H1 (cell line): ENCODE measurements around the gene EYA2. TPM values are rescaled to one million over a fixed set of nuclear protein-coding genes. Genes with fewer than 3 reads are reported as not detected.

ENCODE experiments used
- CTCF ChIA-PET: fragments of 300-600 bp; sonication (Branson Sonifier 250); formaldehyde crosslinking; loops from one replicate; lab custom pipeline; 2021; ENCODE audit not compliant: partially characterized antibody; lab: Charles Lee
- POLR2A ChIA-PET: fragments of 300-600 bp; sonication (Branson Sonifier 250); formaldehyde crosslinking; loops from one replicate; lab custom pipeline; 2021; ENCODE audit warnings: inconsistent platforms; ENCODE audit not compliant: partially characterized antibody; lab: Charles Lee
- DNase-seq, 2 experiments: peaks; one replicate each; pipeline versions ENCODE4 v3.0.0 to v3.0.0-alpha.2; 2010 to 2022; ENCODE audit warnings: low spot score in 2 of 2, low read depth in 1 of 2, mixed read lengths in 1 of 2
- FAIRE-seq: peaks from 2 replicates; lab custom pipeline; 2011; peaks lifted over from hg19 to GRCh38; lab: Jason Lieb, UNC
- H2AFZ ChIP-seq: 2 replicates; pipeline ENCODE4 v1.8.1; 2012; ENCODE audit warnings: low read length, inconsistent platforms
- H2AK5ac ChIP-seq: 2 replicates; pipeline ENCODE4 v1.6.1; 2013; ENCODE audit warnings: low read depth, low read length
- H2BK120ac ChIP-seq: replicated peaks from 2 replicates; pipeline ENCODE3; 2013; ENCODE audit warnings: low read depth, low read length, inconsistent platforms
- H2BK12ac ChIP-seq: 2 replicates; pipeline ENCODE4 v1.6.1; 2013; ENCODE audit warnings: low read depth, low read length
- H2BK15ac ChIP-seq: 2 replicates; pipeline ENCODE4 v1.6.1; 2013; ENCODE audit warnings: low read length
- H2BK20ac ChIP-seq: 2 replicates; pipeline ENCODE4 v1.6.1; 2013; ENCODE audit warnings: low read length
- H2BK5ac ChIP-seq: 2 replicates; pipeline ENCODE4 v1.6.1; 2013; ENCODE audit warnings: low read depth, low read length
- H3K14ac ChIP-seq: 2 replicates; pipeline ENCODE4 v1.6.1; 2013; ENCODE audit warnings: inconsistent platforms; ENCODE audit not compliant: insufficient read length
- H3K18ac ChIP-seq: 2 replicates; pipeline ENCODE4 v1.6.1; 2013; ENCODE audit warnings: low read length; ENCODE audit errors: extremely low read depth
- H3K23ac ChIP-seq: 2 replicates; pipeline ENCODE4 v1.6.1; 2013; ENCODE audit warnings: inconsistent platforms; ENCODE audit not compliant: insufficient read length
- H3K23me2 ChIP-seq: 2 replicates; pipeline ENCODE4 v1.6.1; 2013; ENCODE audit warnings: low read depth, low read length
- H3K27ac ChIP-seq: 2 replicates; pipeline ENCODE4 v1.6.1; 2011; ENCODE audit warnings: low read depth, low read length, inconsistent platforms
- H3K27me3 ChIP-seq, 4 experiments: replicated peaks in 1 of 4; 1 replicate in 1 of 4; 2 replicates in 3 of 4; pipeline versions ENCODE4 v1.6.1 to v1.8.1; 2011 to 2013; ENCODE audit warnings: low read length in 3 of 4, mild to moderate bottlenecking in 3 of 4, inconsistent platforms in 2 of 4, mixed read lengths in 2 of 4, moderate library complexity in 1 of 4; ENCODE audit not compliant: control insufficient read depth in 3 of 4, insufficient read depth in 3 of 4; ENCODE audit errors: extremely low read depth in 1 of 4
- H3K36me3 ChIP-seq, 4 experiments: 2 replicates each; pipeline versions ENCODE4 v1.6.1 to v1.8.1; 2011 to 2013; ENCODE audit warnings: mild to moderate bottlenecking in 4 of 4, low read length in 3 of 4, moderate library complexity in 2 of 4, control low read depth in 1 of 4, inconsistent platforms in 1 of 4; ENCODE audit not compliant: insufficient read depth in 4 of 4, control insufficient read depth in 2 of 4
- H3K4ac ChIP-seq: replicated peaks from 2 replicates; pipeline ENCODE3; 2013; ENCODE audit warnings: low read length, low read depth, mixed read lengths, inconsistent platforms; ENCODE audit not compliant: insufficient read length
- H3K4me1 ChIP-seq, 4 experiments: replicated peaks in 1 of 4; 1 replicate in 1 of 4; 2 replicates in 3 of 4; pipeline versions ENCODE4 v1.6.1 to v1.8.1; 2011 to 2013; ENCODE audit warnings: low read length in 3 of 4, inconsistent platforms in 2 of 4, mixed read lengths in 1 of 4; ENCODE audit not compliant: insufficient read depth in 4 of 4, control insufficient read depth in 3 of 4
- H3K4me2 ChIP-seq, 2 experiments: 2 replicates each; pipeline versions ENCODE4 v1.6.1 to v1.8.1; 2011 to 2013; ENCODE audit warnings: low read depth in 2 of 2, low read length in 2 of 2, control low read depth in 1 of 2, inconsistent platforms in 1 of 2, mild to moderate bottlenecking in 1 of 2; ENCODE audit not compliant: insufficient read depth in 1 of 2
- H3K4me3 ChIP-seq, 4 experiments: fragments of 200-600, 300-600 bp in 1 of 4; sonication (generic), shearing (Covaris generic), sonication (Bioruptor Twin) in 1 of 4; 2 replicates each; pipeline versions ENCODE4 v1.5.1 to v1.8.1; 2011 to 2016; ENCODE audit warnings: low read length in 4 of 4, low read depth in 3 of 4, control low read depth in 2 of 4, inconsistent platforms in 2 of 4, mild to moderate bottlenecking in 2 of 4, mixed read lengths in 1 of 4, moderate library complexity in 1 of 4; ENCODE audit not compliant: insufficient read depth in 2 of 4; ENCODE audit errors: extremely low read depth in 1 of 4
- H3K56ac ChIP-seq: replicated peaks from 2 replicates; pipeline ENCODE3; 2013; ENCODE audit warnings: low read depth, mild to moderate bottlenecking, mixed read lengths, low read length, inconsistent platforms; ENCODE audit not compliant: insufficient read length
- H3K79me1 ChIP-seq: 2 replicates; pipeline ENCODE4 v1.6.1; 2013; ENCODE audit warnings: low read depth, low read length, control low read depth
- H3K79me2 ChIP-seq, 2 experiments: 2 replicates each; pipeline versions ENCODE4 v1.6.1 to v1.8.1; 2012 to 2013; ENCODE audit warnings: low read length in 2 of 2, mild to moderate bottlenecking in 2 of 2, inconsistent platforms in 1 of 2; ENCODE audit not compliant: insufficient read depth in 2 of 2, control insufficient read depth in 1 of 2
- H3K9ac ChIP-seq, 4 experiments: replicated peaks in 1 of 4; 1 replicate in 1 of 4; 2 replicates in 3 of 4; pipeline versions ENCODE4 v1.6.1 to v1.8.1; 2011 to 2013; ENCODE audit warnings: low read depth in 3 of 4, low read length in 3 of 4, control low read depth in 2 of 4, mild to moderate bottlenecking in 2 of 4, moderate library complexity in 2 of 4, inconsistent platforms in 1 of 4; ENCODE audit errors: extremely low read depth in 1 of 4
- H3K9me3 ChIP-seq, 2 experiments: 2 replicates each; pipeline versions ENCODE4 v1.6.1 to v1.8.1; 2012 to 2013; ENCODE audit warnings: mild to moderate bottlenecking in 2 of 2, moderate library complexity in 2 of 2, control low read depth in 1 of 2, inconsistent platforms in 1 of 2, low read depth in 1 of 2, low read length in 1 of 2, mixed read lengths in 1 of 2; ENCODE audit not compliant: insufficient read depth in 2 of 2
- H4K20me1 ChIP-seq, 2 experiments: replicated peaks in 1 of 2; 2 replicates each; pipeline versions ENCODE3 to v1.8.1; 2011 to 2013; ENCODE audit warnings: inconsistent platforms in 2 of 2, low read length in 2 of 2, mild to moderate bottlenecking in 1 of 2; ENCODE audit not compliant: insufficient read depth in 2 of 2, control insufficient read depth in 1 of 2
- H4K5ac ChIP-seq: 2 replicates; pipeline ENCODE4 v1.6.1; 2013; ENCODE audit warnings: low read length, low read depth, mixed read lengths, inconsistent platforms; ENCODE audit not compliant: insufficient read length
- H4K8ac ChIP-seq: 2 replicates; pipeline ENCODE4 v1.8.0; 2013; ENCODE audit warnings: mild to moderate bottlenecking, moderate library complexity, low read length, inconsistent platforms; ENCODE audit not compliant: insufficient read depth; ENCODE audit errors: extremely low read depth
- H4K91ac ChIP-seq: replicated peaks from 2 replicates; pipeline ENCODE3; 2013; ENCODE audit warnings: low read length, mixed read lengths, inconsistent platforms; ENCODE audit not compliant: insufficient read length
- CHD1 ChIP-seq: IDR thresholded peaks from 2 replicates; pipeline ENCODE4 v1.6.1; 2012; ENCODE audit warnings: low read depth, low read length, improper control_type of control experiment
- CREB1 ChIP-seq: IDR thresholded peaks from 2 replicates; pipeline ENCODE4 v1.6.1; 2012; ENCODE audit warnings: inconsistent platforms
- EGR1 ChIP-seq: IDR thresholded peaks from 2 replicates; pipeline ENCODE4 v1.6.1; 2011; ENCODE audit warnings: low read depth, low read length, borderline replicate concordance
- FOSL1 ChIP-seq: IDR thresholded peaks from 2 replicates; pipeline ENCODE4 v1.6.1; 2011; ENCODE audit warnings: mild to moderate bottlenecking, low read depth, low read length, moderate library complexity; ENCODE audit not compliant: insufficient read depth
- HDAC2 ChIP-seq, 2 experiments: fragments of 300-600 bp in 1 of 2; sonication (generic) in 1 of 2; IDR thresholded peaks; 2 replicates each; pipeline ENCODE4 v1.6.1; 2011 to 2012; ENCODE audit warnings: low read depth in 2 of 2, low read length in 2 of 2, mild to moderate bottlenecking in 2 of 2, moderate library complexity in 2 of 2, borderline replicate concordance in 1 of 2, inconsistent platforms in 1 of 2
- POLR2AphosphoS5 ChIP-seq: IDR thresholded peaks from 2 replicates; pipeline ENCODE4 v1.6.1; 2011; ENCODE audit warnings: low read depth, low read length
- RAD21 ChIP-seq, 2 experiments: IDR thresholded peaks in 1 of 2; conservative IDR thresholded peaks in 1 of 2; 2 replicates each; pipeline ENCODE4 v1.6.1; 2011; ENCODE audit warnings: low read depth in 2 of 2, low read length in 2 of 2, improper control_type of control experiment in 1 of 2, inconsistent platforms in 1 of 2, mild to moderate bottlenecking in 1 of 2, moderate library complexity in 1 of 2
- WGBS, 2 experiments: shearing (Covaris generic) in 1 of 2; methylation state at CpG; one replicate each; pipeline versions ENCODE4 v1.1.6 to v1.1.7; 2013 to 2015; ENCODE audit warnings: low lambda C conversion rate in 2 of 2, mixed read lengths in 2 of 2, inconsistent platforms in 1 of 2, low coverage in 1 of 2, missing lambda C conversion rate in 1 of 2; ENCODE audit not compliant: insufficient replicate concordance in 2 of 2, insufficient coverage in 1 of 2, insufficient read length in 1 of 2; ENCODE audit errors: extremely low coverage in 1 of 2, missing lambda C conversion rate in 1 of 2; 5-methylcytosine and 5-hydroxymethylcytosine counted together
- polyA plus RNA-seq, 7 experiments: library from polyadenylated mRNA; depleted of rRNA in 3 of 7; stranded (reverse) in 5 of 7; unstranded in 2 of 7; fragments of >200 nt in 5 of 7; fragments of 200-250 nt in 2 of 7; gene quantifications; 1 replicate in 5 of 7; 2 replicates in 1 of 7; 4 replicates in 1 of 7; pipeline versions ENCODE4 v1.2.1 to v1.2.3, GENCODE V29; 2011 to 2013; ENCODE audit warnings: missing spikeins in 2 of 7, mixed read lengths in 2 of 7
- total RNA-seq: library from RNA; stranded (reverse); fragmentation: NEBNext Ultra II Directional; extraction: Animal tissue kit (Norgen Biotek cat#: 25700); gene quantifications from 2 replicates; pipeline ENCODE4 v1.2.1, GENCODE V29; 2021

Gene EYA2
- total and polyA plus RNA-seq, 2 of the 8 experiments (the other 6 are each of a cell fraction or from before 2014, with no cell fraction given) = 1.6 to 1.7 TPM

DNA sequence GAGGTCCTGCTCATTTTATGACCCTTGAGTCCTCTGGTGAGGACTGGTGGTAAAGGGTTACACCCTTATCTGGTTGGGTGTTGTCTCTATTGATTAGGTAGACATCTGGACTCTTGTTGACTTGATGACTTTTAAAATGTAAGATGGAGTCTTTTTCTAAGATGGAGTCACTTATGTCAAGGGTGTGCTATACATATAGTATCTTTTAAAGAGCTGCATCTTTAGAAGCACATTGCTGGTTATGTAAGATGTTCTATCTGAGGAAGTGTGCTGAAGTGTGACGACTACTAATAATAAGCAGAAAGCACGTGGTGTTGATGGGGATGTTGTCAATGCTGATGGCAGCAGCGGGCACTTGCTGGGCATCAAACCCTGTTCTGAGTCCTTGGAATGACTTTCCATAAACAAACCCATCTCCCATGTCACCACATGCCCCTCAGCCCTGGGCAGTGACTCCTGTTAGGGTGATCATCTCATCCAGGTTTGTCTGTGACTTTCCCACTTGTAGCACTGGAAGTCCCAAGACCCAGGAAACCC lies 229.6 kb downstream of the EYA2 start:
- H3K56ac ChIP-seq = no peak overlapping the region
- H4K91ac ChIP-seq = no peak overlapping the region
- H2BK15ac ChIP-seq = no peak overlapping the region
- no peaks in the 10 kb centered on the region for H3K9me3 ChIP-seq
- H3K4me2 ChIP-seq = no peak overlapping the region
- H4K8ac ChIP-seq = no peak overlapping the region
- no peak overlapping the region for H3K18ac ChIP-seq
- no peak overlapping the region for H3K4ac ChIP-seq
- 61% methylated on average over 3 of the region's 3 CpGs; no CpG with 5 or more reads in 1 of the 2 experiments for WGBS, 2 experiments
- H3K14ac ChIP-seq = no peak overlapping the region
- FAIRE-seq = no peak
- ChIA-PET CTCF (interaction anchor here (0.8 kb wide), 1 partner anchor 16 kb away, joined by 3 read pairs; no protein-coding TSS in a partner anchor), POLR2A (no interaction called here)
- H2BK12ac ChIP-seq = no peak overlapping the region
- H4K5ac ChIP-seq = no peak overlapping the region
- H3K27ac ChIP-seq = no peak overlapping the region
- H3K27me3 ChIP-seq = no peaks in the 10 kb centered on the region
- peak overlapping the region; percentile 38 for H3K23ac ChIP-seq
- no peak overlapping the region for H2BK120ac ChIP-seq
- H2AFZ ChIP-seq = no peak overlapping the region
- H3K23me2 ChIP-seq = no peaks in the 10 kb centered on the region
- H3K4me3 ChIP-seq = no peak overlapping the region
- no peaks in the 10 kb centered on the region for H3K79me1 ChIP-seq
- no peaks in the 10 kb centered on the region for H3K79me2 ChIP-seq
- H2BK20ac ChIP-seq = no peak overlapping the region
- H3K4me1 ChIP-seq = peaks cover 0 to 7% (median 2%) of the 10 kb centered on the region in 4 experiments; a peak in 4 of 7 replicates
- TF ChIP-seq CHD1 (no peak), CREB1 (no peak), FOSL1 (no peak), EGR1 (no peak), HDAC2 (IDR thresholded peaks at IDR 0.05; ENCODE audit: borderline replicate concordance in 1 of 2, low read depth in 2 of 2, low read length in 2 of 2) (no peak), POLR2AphosphoS5 (no peak), RAD21 (IDR thresholded peaks at IDR 0.05 in 1 of 2, conservative IDR thresholded peaks at IDR 0.05 in 1 of 2; ENCODE audit: low read depth in 2 of 2, low read length in 2 of 2) (no peak)
- no peak overlapping the region for H2AK5ac ChIP-seq
- DNase-seq = no peak
- no peaks in the 10 kb centered on the region for H3K36me3 ChIP-seq
- H3K9ac ChIP-seq = no peak overlapping the region
- H4K20me1 ChIP-seq = no peaks in the 10 kb centered on the region
- no peak overlapping the region for H2BK5ac ChIP-seq
